Measurements from ENCODE around the gene CDKL5.

GRCh38 chrX:18434896-18435295 is 9.5 kb downstream of the CDKL5 start:
- no peak for TF ChIP-seq POLR2AphosphoS5 (IDR thresholded peaks at IDR 0.05; ENCODE audit: borderline replicate concordance, low read depth, low read length)
- TF ChIP-seq EZH2 (IDR thresholded peaks at IDR 0.05): no peak

Measured in SK-N-MC (cell line).